ENCODE results near the gene B3GNT3. TPM values are rescaled to one million over a fixed set of nuclear protein-coding genes. Genes with fewer than 3 reads are reported as not detected.

Gene B3GNT3
- total and polyA plus RNA-seq, 2 of the 8 experiments (the other 6 are each of a cell fraction or from before 2014, with no cell fraction given): 1.5 TPM

GRCh38 chr19:17830567-17831418, 35.9 kb downstream of the B3GNT3 start:
- no peaks in the 10 kb centered on the region for H4K20me1 ChIP-seq (replicated peaks in 1 of 2; ENCODE audit: control insufficient read depth in 1 of 2, insufficient read depth in 2 of 2, low read length in 2 of 2)
- no peaks in the 10 kb centered on the region for H3K79me2 ChIP-seq (ENCODE audit: control insufficient read depth in 1 of 2, insufficient read depth in 2 of 2, low read length in 2 of 2)
- no peaks in the 10 kb centered on the region for H3K36me3 ChIP-seq (ENCODE audit: control insufficient read depth in 2 of 4, insufficient read depth in 4 of 4, low read length in 3 of 4)
- peak overlapping the region; percentile 61 for H2BK15ac ChIP-seq (ENCODE audit: low read length)
- peaks cover 5% of the 10 kb centered on the region; the same call in 1 of the 2 replicates for H3K23me2 ChIP-seq (ENCODE audit: low read depth, low read length)
- H3K9ac ChIP-seq (replicated peaks in 1 of 4; ENCODE audit: extremely low read depth in 1 of 4, low read depth in 3 of 4, low read length in 3 of 4): peak overlapping the region; percentile 52 to 73 (median 62)
- H3K14ac ChIP-seq (ENCODE audit: insufficient read length): no peak overlapping the region
- H3K9me3 ChIP-seq (ENCODE audit: insufficient read depth in 2 of 2, low read depth in 1 of 2, low read length in 1 of 2): no peaks in the 10 kb centered on the region
- DNase-seq (ENCODE audit: low read depth in 1 of 2, low spot score in 2 of 2): peak; percentile 93 to 95
- no peak overlapping the region for H3K23ac ChIP-seq (ENCODE audit: insufficient read length)
- peak overlapping the region; percentile 95; the same call in 1 of the 2 replicates for H2BK5ac ChIP-seq (ENCODE audit: low read depth, low read length)
- CTCF ChIA-PET (ENCODE audit: partially characterized antibody): interaction anchor here (0.7 to 1.8 kb wide), 7 partner anchors 12 to 402 kb away, joined by 3 to 5 read pairs (median 4); partner anchors contain the start of gene RPL18A
- peak overlapping the region; percentile 71 for H4K5ac ChIP-seq (ENCODE audit: insufficient read length, low read depth, low read length)
- no peak overlapping the region for H2AK5ac ChIP-seq (ENCODE audit: low read depth, low read length)
- H3K27ac ChIP-seq (ENCODE audit: low read depth, low read length): peak overlapping the region; percentile 82
- H3K4me2 ChIP-seq (ENCODE audit: insufficient read depth in 1 of 2, low read depth in 2 of 2, low read length in 2 of 2): peak overlapping the region; percentile 85 to 100
- peak overlapping the region; percentile 47 for H3K4ac ChIP-seq (replicated peaks; ENCODE audit: insufficient read length, low read depth, low read length)
- H2BK12ac ChIP-seq (ENCODE audit: low read depth, low read length): peak overlapping the region; percentile 62; the same call in 1 of the 2 replicates
- POLR2A ChIA-PET (ENCODE audit: partially characterized antibody): interaction anchor here (0.6 to 4.0 kb wide), 12 partner anchors 9 to 301 kb away, joined by 3 to 29 read pairs (median 4); partner anchors contain the start of genes CCDC124, INSL3 and RPL18A
- H3K27me3 ChIP-seq (replicated peaks in 1 of 4; ENCODE audit: control insufficient read depth in 3 of 4, extremely low read depth in 1 of 4, insufficient read depth in 3 of 4, low read length in 3 of 4): no peaks in the 10 kb centered on the region; a peak in 1 of 7 replicates
- peak overlapping the region; percentile 97 for H2AFZ ChIP-seq (ENCODE audit: low read length)
- H3K18ac ChIP-seq (ENCODE audit: extremely low read depth, low read length): peak overlapping the region; percentile 97
- H3K4me3 ChIP-seq (ENCODE audit: extremely low read depth in 1 of 4, insufficient read depth in 2 of 4, low read depth in 3 of 4, low read length in 4 of 4): peak overlapping the region; percentile 66 to 93 (median 80)
- H3K56ac ChIP-seq (replicated peaks; ENCODE audit: insufficient read length, low read depth, low read length): peak overlapping the region; percentile 74
- H3K79me1 ChIP-seq (ENCODE audit: low read depth, low read length): no peaks in the 10 kb centered on the region
- H4K91ac ChIP-seq (replicated peaks; ENCODE audit: insufficient read length, low read length): no peak overlapping the region
- H2BK20ac ChIP-seq (ENCODE audit: low read length): no peak overlapping the region
- peak overlapping the region; percentile 92; the same call in 1 of the 2 replicates for H4K8ac ChIP-seq (ENCODE audit: extremely low read depth, insufficient read depth, low read length)
- peak overlapping the region; percentile 3 for H2BK120ac ChIP-seq (replicated peaks; ENCODE audit: low read depth, low read length)
- peaks cover 0 to 15% (median 3%) of the 10 kb centered on the region in 4 experiments; a peak in 6 of 7 replicates for H3K4me1 ChIP-seq (replicated peaks in 1 of 4; ENCODE audit: control insufficient read depth in 3 of 4, insufficient read depth in 4 of 4, low read length in 3 of 4)
- whole genome bisulfite sequencing, 2 experiments (ENCODE audit: extremely low coverage in 1 of 2, insufficient coverage in 1 of 2, insufficient read length in 1 of 2, insufficient replicate concordance in 2 of 2, low coverage in 1 of 2, low lambda C conversion rate in 2 of 2, missing lambda C conversion rate in 1 of 2): 30% methylated on average over 21 of the region's 50 CpGs; no CpG with 5 or more reads in 1 of the 2 experiments
- no peak for FAIRE-seq
- no peak for TF ChIP-seq CHD1 (IDR thresholded peaks at IDR 0.05; ENCODE audit: low read depth, low read length)
- no peak for TF ChIP-seq SIX5 (IDR thresholded peaks at IDR 0.05; ENCODE audit: low read depth, low read length)
- TF ChIP-seq E2F6 (IDR thresholded peaks at IDR 0.05): no peak; the same call in 1 of the 2 replicates
- peak; percentile 27 for TF ChIP-seq KDM4A (IDR thresholded peaks at IDR 0.05; ENCODE audit: low read depth, low read length, severe bottlenecking)
- TF ChIP-seq BACH1 (IDR thresholded peaks at IDR 0.05; ENCODE audit: low read length): 0 out of 2 replicates have a peak, but pooled peaks have one; percentile 52
- TF ChIP-seq NANOG (IDR thresholded peaks at IDR 0.05; ENCODE audit: insufficient read depth, low read depth, low read length, poor library complexity, severe bottlenecking): no peak
- no peak for TF ChIP-seq SUZ12 (IDR thresholded peaks at IDR 0.05; ENCODE audit: low read length)
- TF ChIP-seq ASH2L (IDR thresholded peaks at IDR 0.05; ENCODE audit: low read length): peak; percentile 58
- no peak for TF ChIP-seq USF2 (IDR thresholded peaks at IDR 0.05; ENCODE audit: low read length)
